ENCODE data around the gene RAX2.

The RAX2 gene

GRCh38 chr19:3788996-3789778 lies 17.2 kb upstream of the RAX2 start:
- Histone ChIP-seq H3K79me2 (ENCODE audit: low read length) (no peaks in the 10 kb centered on the region), H3K9me3 (replicated peaks; ENCODE audit: insufficient read depth, low read length) (no peaks in the 10 kb centered on the region)

GRCh38 chr19:3785938-3786824 lies 14.2 kb upstream of the RAX2 start, which contains the start of gene MATK:
Gene MATK, minus strand, starts transcription at chr19:3786381. Its CDS starts 1,246 bp downstream, at chr19:3785135.
- DNase-seq = no peak
- Histone ChIP-seq H3K27me3 (replicated peaks; ENCODE audit: insufficient read depth, low read length) (peaks cover 77% of the 10 kb centered on the region), H3K9ac (ENCODE audit: low read length) (no peak within 1 kb of the TSS), H3K79me2 (ENCODE audit: low read length) (no peaks in the 10 kb centered on the region), H3K9me3 (replicated peaks; ENCODE audit: insufficient read depth, low read length) (no peaks in the 10 kb centered on the region), H3K4me1 (ENCODE audit: low read length) (no peaks in the 10 kb centered on the region), H3K9me2 (replicated peaks; ENCODE audit: insufficient read depth, low read length) (no peaks in the 10 kb centered on the region), H3F3A (ENCODE audit: insufficient read depth, low read length) (no peaks in the 10 kb centered on the region), H4K20me1 (ENCODE audit: insufficient read depth, low read length) (no peaks in the 10 kb centered on the region), H3K4me2 (ENCODE audit: low read depth, low read length) (no peak within 1 kb of the TSS), H3K27ac (ENCODE audit: low read length) (no peak within 1 kb of the TSS), H2AFZ (ENCODE audit: low read length) (no peak within 1 kb of the TSS), H3K36me3 (replicated peaks; ENCODE audit: insufficient read depth, low read length) (no peaks in the 10 kb centered on the region), H3K4me3 (ENCODE audit: low read length) (no peak within 1 kb of the TSS)
- TF ChIP-seq, protein P1, sequence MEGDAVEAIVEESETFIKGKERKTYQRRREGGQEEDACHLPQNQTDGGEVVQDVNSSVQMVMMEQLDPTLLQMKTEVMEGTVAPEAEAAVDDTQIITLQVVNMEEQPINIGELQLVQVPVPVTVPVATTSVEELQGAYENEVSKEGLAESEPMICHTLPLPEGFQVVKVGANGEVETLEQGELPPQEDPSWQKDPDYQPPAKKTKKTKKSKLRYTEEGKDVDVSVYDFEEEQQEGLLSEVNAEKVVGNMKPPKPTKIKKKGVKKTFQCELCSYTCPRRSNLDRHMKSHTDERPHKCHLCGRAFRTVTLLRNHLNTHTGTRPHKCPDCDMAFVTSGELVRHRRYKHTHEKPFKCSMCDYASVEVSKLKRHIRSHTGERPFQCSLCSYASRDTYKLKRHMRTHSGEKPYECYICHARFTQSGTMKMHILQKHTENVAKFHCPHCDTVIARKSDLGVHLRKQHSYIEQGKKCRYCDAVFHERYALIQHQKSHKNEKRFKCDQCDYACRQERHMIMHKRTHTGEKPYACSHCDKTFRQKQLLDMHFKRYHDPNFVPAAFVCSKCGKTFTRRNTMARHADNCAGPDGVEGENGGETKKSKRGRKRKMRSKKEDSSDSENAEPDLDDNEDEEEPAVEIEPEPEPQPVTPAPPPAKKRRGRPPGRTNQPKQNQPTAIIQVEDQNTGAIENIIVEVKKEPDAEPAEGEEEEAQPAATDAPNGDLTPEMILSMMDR (IDR thresholded peaks at IDR 0.05; ENCODE audit: low read length) = no peak
- no peak for TF ChIP-seq EZH2phosphoT487 (IDR thresholded peaks at IDR 0.05; ENCODE audit: low read length)

More at GRCh38 chr19:3788996-3789778, 17.2 kb upstream of the RAX2 start:
- H3K4me2 ChIP-seq (ENCODE audit: low read depth, low read length) = no peak overlapping the region
- TF ChIP-seq EZH2phosphoT487 (IDR thresholded peaks at IDR 0.05; ENCODE audit: low read length) = no peak
- no peak for TF ChIP-seq EZH2 (optimal IDR thresholded peaks at IDR 0.05; ENCODE audit: low read depth, low read length)
- TF ChIP-seq, protein P1 (IDR thresholded peaks at IDR 0.05; ENCODE audit: low read length) = no peak
- H3K4me1 ChIP-seq (ENCODE audit: low read length) = no peaks in the 10 kb centered on the region
- no peaks in the 10 kb centered on the region for H4K20me1 ChIP-seq (ENCODE audit: insufficient read depth, low read length)
- H3F3A ChIP-seq (ENCODE audit: insufficient read depth, low read length) = no peaks in the 10 kb centered on the region
- H3K36me3 ChIP-seq (replicated peaks; ENCODE audit: insufficient read depth, low read length) = no peaks in the 10 kb centered on the region
- H2AFZ ChIP-seq (ENCODE audit: low read length) = no peak overlapping the region
- H3K27ac ChIP-seq (ENCODE audit: low read length) = no peak overlapping the region
- H3K9ac ChIP-seq (ENCODE audit: low read length) = no peak overlapping the region
- peaks cover 88% of the 10 kb centered on the region for H3K27me3 ChIP-seq (replicated peaks; ENCODE audit: insufficient read depth, low read length)
- no peaks in the 10 kb centered on the region for H3K9me2 ChIP-seq (replicated peaks; ENCODE audit: insufficient read depth, low read length)
- no peak overlapping the region for H3K4me3 ChIP-seq (ENCODE audit: low read length)
- no peak for DNase-seq

DNA sequence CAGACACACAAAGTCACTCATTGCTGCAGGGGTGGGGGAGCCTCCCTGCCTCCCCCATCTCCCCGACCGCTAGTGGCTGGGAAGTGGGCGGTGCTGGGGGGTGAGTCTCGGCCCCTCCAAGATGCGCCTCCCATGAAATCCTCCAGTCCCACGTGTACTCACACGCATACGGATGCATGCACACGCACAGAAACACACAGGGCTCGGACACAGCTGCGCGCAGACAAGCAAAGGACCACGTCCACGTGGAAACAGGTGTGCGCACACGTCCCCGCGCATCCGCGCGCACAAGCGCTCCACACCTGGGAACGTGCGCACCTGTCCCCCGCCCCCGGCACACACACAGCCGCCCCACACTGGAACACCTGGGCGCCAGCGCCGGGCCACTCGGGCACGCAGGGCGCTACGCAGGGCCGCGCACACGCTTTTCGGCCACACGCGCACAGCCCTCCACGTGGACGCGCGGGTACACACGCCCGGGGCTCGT lies 13.5 kb upstream of the RAX2 start:
- Histone ChIP-seq H3K27me3 (replicated peaks; ENCODE audit: insufficient read depth, low read length) (peaks cover 77% of the 10 kb centered on the region), H3K4me1 (ENCODE audit: low read length) (no peaks in the 10 kb centered on the region), H3K4me3 (ENCODE audit: low read length) (no peak overlapping the region), H3K4me2 (ENCODE audit: low read depth, low read length) (no peak overlapping the region), H2AFZ (ENCODE audit: low read length) (no peak overlapping the region), H3K36me3 (replicated peaks; ENCODE audit: insufficient read depth, low read length) (no peaks in the 10 kb centered on the region), H3F3A (ENCODE audit: insufficient read depth, low read length) (no peaks in the 10 kb centered on the region), H3K79me2 (ENCODE audit: low read length) (no peaks in the 10 kb centered on the region), H3K9me2 (replicated peaks; ENCODE audit: insufficient read depth, low read length) (no peaks in the 10 kb centered on the region), H3K9me3 (replicated peaks; ENCODE audit: insufficient read depth, low read length) (no peaks in the 10 kb centered on the region), H3K9ac (ENCODE audit: low read length) (no peak overlapping the region), H4K20me1 (ENCODE audit: insufficient read depth, low read length) (no peaks in the 10 kb centered on the region), H3K27ac (ENCODE audit: low read length) (no peak overlapping the region)
- TF ChIP-seq, protein P1 (IDR thresholded peaks at IDR 0.05; ENCODE audit: low read length) = no peak
- TF ChIP-seq EZH2phosphoT487 (IDR thresholded peaks at IDR 0.05; ENCODE audit: low read length) (no peak), EZH2 (optimal IDR thresholded peaks at IDR 0.05; ENCODE audit: low read depth, low read length) (no peak)
- no peak for DNase-seq
